Activated T-cell treated with anti-CD3 and anti-CD28 coated beads, Interleukin-2, amount 50 U/mL, for 24 hours (primary cell): ENCODE data around the gene PTH2.

ENCODE experiments used
- DNase-seq: peaks from one replicate; pipeline ENCODE4 v3.0.0-alpha.2; 2020
- H3K27ac Mint-ChIP-seq: 2 replicates; pipeline ENCODE4 v1.8.0; 2020; ENCODE audit warnings: mild to moderate bottlenecking, mixed read lengths
- H3K27me3 Mint-ChIP-seq: 2 replicates; pipeline ENCODE4 v1.8.0; 2020; ENCODE audit warnings: mixed read lengths
- H3K36me3 Mint-ChIP-seq: 2 replicates; pipeline ENCODE4 v1.8.0; 2020; ENCODE audit warnings: low read depth, mixed read lengths
- H3K4me1 Mint-ChIP-seq: 2 replicates; pipeline ENCODE4 v1.8.0; 2020; ENCODE audit warnings: low read depth, mixed read lengths
- H3K4me3 Mint-ChIP-seq: 2 replicates; pipeline ENCODE4 v1.8.0; 2020; ENCODE audit warnings: mild to moderate bottlenecking, moderate library complexity, mixed read lengths
- H3K9me3 Mint-ChIP-seq: 2 replicates; pipeline ENCODE4 v1.8.0; 2020; ENCODE audit warnings: mixed read lengths

Gene PTH2

DNA sequence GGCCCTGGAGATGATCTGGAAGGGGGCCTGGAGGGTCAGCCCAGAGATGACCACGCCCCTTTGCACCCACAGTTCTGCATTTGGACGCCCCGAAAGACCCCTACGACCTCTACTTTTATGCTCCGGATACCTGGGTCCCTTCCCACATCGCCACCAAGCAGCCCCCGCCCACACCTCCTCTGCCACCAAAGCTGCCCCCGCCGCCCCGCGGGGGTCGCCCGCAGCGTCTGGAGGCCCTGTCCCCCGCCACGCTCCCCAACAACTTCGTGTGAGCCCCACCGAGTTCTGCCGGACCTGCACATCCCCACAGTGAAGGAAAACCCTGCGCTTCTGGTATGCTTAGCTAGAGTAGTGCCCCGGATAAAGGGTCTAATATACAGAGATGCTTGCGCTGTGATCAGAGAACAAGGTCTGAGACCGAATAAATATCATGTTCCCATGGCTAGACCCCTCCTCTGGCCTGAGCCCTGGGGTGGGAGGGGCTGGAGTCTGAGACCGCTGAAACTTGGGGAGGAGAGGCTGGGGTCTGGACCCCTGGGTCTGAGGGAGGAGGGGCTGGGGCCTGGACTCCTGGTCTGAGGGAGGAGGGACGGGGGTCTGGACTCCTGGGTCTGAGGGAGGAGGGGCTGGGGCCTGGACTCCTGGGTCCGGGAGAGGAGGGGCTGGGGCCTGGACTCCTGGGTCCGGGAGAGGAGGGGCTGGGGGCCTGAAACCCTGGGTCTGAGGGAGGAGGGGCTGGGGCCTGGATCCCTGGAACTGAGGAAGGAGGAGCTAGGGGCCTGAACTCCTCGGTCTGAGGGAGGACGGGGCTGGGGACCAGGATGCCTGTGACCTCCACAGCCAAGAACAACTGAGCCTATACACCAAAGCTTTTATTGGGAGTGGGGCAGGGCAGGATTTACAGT, 5.6 kb upstream of the PTH2 start:
- DNase-seq, result no peak
- Mint-ChIP-seq H3K36me3 (no peaks in the 10 kb centered on the region), H3K4me3 (no peak overlapping the region), H3K4me1 (peaks cover 43% of the 10 kb centered on the region), H3K9me3 (no peaks in the 10 kb centered on the region), H3K27me3 (peaks cover 93% of the 10 kb centered on the region), H3K27ac (no peak overlapping the region)

DNA sequence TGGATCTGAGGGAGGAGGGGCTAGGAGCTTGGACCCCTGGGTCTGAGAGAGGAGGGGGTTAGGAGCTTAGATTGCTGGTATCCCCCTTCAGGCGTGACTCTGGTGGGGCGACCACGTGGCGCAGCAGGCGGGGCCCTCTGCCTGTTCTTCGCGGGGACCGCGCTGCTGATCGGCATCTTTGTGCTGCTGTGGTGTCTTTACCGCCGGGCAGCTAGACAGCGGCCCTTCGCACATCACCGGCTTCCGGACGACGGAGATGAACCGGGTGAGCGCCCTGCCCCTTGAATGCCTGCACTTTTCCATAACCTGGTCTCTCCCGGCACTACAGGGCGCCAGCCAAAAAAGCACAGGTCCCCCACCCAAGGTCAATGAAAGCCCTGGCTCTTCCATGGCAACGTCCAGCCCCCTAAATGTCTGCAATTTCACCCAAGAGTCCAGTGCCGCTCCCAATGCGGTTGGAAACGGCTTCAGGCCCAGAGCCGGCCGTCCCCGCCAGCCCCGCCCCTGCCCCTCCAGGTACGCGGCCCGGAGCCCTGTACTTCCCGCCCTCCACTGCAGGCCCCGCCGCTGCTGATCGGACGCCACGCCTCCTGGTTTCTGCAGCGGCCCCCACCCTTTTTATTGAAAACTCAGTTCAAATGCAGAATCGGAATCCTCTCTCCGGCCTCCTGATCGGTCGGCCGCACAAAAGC, 4.8 kb upstream of the PTH2 start:
- peaks cover 43% of the 10 kb centered on the region for H3K4me1 Mint-ChIP-seq
- no peaks in the 10 kb centered on the region for H3K36me3 Mint-ChIP-seq
- peaks cover 92% of the 10 kb centered on the region for H3K27me3 Mint-ChIP-seq
- H3K9me3 Mint-ChIP-seq, result no peaks in the 10 kb centered on the region
- no peak for DNase-seq
- no peak overlapping the region for H3K27ac Mint-ChIP-seq
- H3K4me3 Mint-ChIP-seq, result peak overlapping the region; percentile 43

DNA sequence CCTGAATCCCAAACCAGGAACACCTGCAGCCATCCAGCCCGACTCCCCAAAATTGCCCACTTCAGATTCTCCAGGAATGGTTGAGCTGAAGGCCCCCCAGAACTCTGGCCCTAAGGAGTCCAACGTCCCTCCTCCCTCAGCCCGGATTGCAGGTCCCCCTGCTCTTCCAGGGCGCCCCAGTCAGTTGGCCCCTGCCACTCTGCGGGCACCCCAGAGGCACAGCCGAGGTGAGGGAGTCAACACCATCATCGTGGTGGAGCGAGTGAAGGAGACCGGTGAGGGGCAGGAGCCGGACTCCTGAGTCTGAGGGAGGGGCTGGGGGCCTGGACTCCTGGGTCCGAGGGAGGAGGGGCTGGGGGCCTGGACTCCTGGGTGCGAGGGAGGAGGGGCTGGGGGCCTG, 4.1 kb upstream of the PTH2 start:
- Mint-ChIP-seq H3K4me1 (peaks cover 44% of the 10 kb centered on the region), H3K9me3 (no peaks in the 10 kb centered on the region)

DNA sequence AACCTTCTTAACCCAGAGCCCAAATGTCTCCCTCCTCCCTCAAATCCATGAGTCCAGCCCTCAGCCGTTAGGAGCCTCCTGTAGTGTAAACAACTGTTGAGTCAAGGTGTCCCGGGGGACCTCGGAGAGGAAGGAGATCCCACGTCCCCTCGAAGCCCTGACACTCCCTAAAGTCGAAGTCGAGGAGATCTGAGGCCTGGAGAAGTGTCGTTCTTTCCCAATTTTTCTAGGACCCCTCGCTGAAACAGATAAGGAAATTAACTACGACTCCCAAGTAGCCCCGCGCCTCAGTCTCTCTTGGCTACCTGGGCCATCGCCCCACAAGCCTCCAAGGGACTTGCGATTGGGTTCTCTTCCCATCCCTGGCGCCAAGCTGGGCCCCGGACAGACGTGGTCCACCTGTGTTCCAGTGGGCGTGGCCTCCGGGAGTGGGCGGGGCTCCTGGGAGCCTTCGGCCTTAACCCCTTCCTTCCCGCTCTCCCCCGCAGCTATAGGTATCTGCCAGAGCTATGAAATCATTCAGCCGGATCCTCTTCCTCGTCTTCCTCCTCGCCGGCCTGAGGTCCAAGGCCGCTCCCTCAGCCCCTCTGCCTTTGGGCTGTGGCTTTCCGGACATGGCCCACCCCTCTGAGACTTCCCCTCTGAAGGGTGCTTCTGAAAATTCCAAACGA, 2.8 kb upstream of the PTH2 start:
- Mint-ChIP-seq H3K27me3 (peaks cover 92% of the 10 kb centered on the region), H3K4me3 (no peak overlapping the region)
- DNase-seq, result peak; percentile 59

More for the DNA sequence above, 4.1 kb upstream of the PTH2 start:
- Mint-ChIP-seq H3K27me3 (peaks cover 91% of the 10 kb centered on the region), H3K4me3 (no peak overlapping the region), H3K36me3 (no peaks in the 10 kb centered on the region), H3K27ac (no peak overlapping the region)
- no peak for DNase-seq

DNA sequence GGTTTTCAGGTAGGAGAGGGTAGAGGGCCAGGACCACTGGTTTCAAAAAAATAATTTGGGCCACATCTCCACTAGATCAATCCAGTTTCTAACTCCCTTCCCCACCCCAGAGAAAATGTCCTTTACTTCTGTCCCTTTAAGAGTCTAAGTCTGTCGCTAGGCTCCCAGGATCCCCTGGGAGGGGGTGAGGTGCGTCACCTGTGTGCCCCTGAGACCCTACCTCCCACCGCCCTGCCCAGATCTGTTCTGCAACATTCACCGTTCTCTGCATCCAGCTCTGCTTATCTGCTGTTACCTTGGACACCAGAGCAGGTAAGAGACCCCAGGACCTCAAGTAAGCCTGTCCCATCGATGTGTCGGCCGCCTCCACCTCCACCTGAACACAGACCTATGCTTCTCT, 1.9 kb upstream of the PTH2 start, which contains the start of gene GFY:
Gene GFY (plus strand): TSS at position 211 of the 400 bp plus-strand sequence. CDS start 1,043 bp downstream, outside the sequence.
- Mint-ChIP-seq H3K4me3 (no peak within 1 kb of the TSS), H3K27me3 (peaks cover 92% of the 10 kb centered on the region)
- no peak for DNase-seq

More for the DNA sequence above, 2.8 kb upstream of the PTH2 start:
- no peaks in the 10 kb centered on the region for H3K9me3 Mint-ChIP-seq
- no peaks in the 10 kb centered on the region for H3K36me3 Mint-ChIP-seq
- H3K4me1 Mint-ChIP-seq, result peaks cover 48% of the 10 kb centered on the region
- H3K27ac Mint-ChIP-seq, result no peak overlapping the region

DNA sequence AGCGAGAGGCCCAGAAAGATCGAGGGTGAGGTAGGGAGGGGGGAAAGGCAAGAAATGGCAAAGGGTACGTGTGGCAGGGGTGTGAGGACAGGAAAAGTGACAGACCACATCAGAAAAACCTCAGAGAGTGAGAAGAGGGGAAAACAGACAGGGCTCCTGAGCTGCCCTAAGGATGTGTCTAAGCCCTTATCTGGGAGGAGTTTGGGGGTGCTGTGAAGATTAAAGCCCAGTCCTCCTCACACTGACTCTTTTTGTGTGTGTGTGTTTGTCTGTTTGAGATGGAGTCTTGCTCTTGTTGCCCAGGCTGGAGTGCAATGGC, 703 bp upstream of the PTH2 start:
- peaks cover 48% of the 10 kb centered on the region for H3K4me1 Mint-ChIP-seq
- no peak overlapping the region for H3K4me3 Mint-ChIP-seq
- H3K9me3 Mint-ChIP-seq, result no peaks in the 10 kb centered on the region
- no peak overlapping the region for H3K27ac Mint-ChIP-seq
- no peak for DNase-seq
- H3K36me3 Mint-ChIP-seq, result no peaks in the 10 kb centered on the region
- peaks cover 92% of the 10 kb centered on the region for H3K27me3 Mint-ChIP-seq

More for the DNA sequence above, 1.9 kb upstream of the PTH2 start, which contains the start of gene GFY:
- H3K36me3 Mint-ChIP-seq, result no peaks in the 10 kb centered on the region
- H3K27ac Mint-ChIP-seq, result no peak within 1 kb of the TSS
- peaks cover 51% of the 10 kb centered on the region for H3K4me1 Mint-ChIP-seq
- H3K9me3 Mint-ChIP-seq, result no peaks in the 10 kb centered on the region

DNA sequence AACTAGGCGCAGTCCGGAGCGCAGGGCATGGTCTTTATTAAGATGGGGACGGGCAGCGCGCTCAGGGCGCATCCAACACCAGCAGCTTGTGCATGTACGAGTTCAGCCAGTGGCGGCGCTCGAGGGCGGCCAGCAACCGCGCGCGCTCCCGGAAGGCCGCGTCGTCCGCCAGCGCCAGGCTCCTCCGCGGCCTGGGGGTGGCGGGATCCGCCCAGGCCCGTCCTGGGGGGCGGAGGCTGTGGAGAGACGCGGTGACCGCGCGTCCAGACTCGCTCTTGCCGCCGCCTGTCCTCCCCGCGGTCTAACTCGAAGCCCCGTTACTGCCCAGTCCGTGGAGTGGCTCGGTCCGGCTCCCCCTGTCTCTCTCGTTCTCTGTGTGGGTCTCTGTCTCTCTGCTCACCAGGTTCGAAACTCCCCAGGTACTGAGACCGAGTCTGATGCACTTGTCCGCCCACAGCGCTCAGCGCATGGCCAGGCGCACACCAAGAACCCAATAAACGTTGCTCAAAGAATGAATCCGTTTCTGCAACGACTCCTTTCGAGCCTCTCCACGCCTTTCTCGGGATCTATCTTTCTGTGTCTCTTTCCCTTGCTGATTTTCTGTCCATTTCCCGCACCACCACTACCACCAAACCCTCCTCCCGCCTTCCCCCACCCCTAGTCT, 702 bp downstream of the PTH2 start:
- peak; percentile 61 for DNase-seq
- Mint-ChIP-seq H3K36me3 (no peaks in the 10 kb centered on the region), H3K4me3 (peak overlapping the region; percentile 57), H3K27me3 (peaks cover 91% of the 10 kb centered on the region), H3K27ac (no peak overlapping the region), H3K9me3 (no peaks in the 10 kb centered on the region), H3K4me1 (peaks cover 37% of the 10 kb centered on the region)

DNA sequence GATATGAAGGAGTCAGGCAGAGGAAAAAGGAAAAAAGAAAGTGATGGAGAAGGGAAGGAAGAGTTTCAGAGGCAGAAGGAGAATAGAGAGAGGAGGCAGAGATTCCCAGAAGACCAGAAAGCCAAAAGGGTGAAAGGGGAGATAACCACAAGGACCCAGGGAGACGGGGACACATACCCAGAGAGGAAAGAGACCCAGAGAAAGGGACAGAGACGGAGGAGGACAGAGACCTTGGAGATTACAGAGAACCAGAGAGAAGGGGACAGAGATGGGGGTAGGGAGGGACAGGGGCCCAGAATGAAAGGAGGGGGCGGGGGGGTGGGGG, 1.4 kb downstream of the PTH2 start:
- H3K27ac Mint-ChIP-seq, result no peak overlapping the region
- H3K4me3 Mint-ChIP-seq, result no peak overlapping the region
- H3K27me3 Mint-ChIP-seq, result peaks cover 87% of the 10 kb centered on the region
- no peak for DNase-seq
- H3K9me3 Mint-ChIP-seq, result no peaks in the 10 kb centered on the region
- no peaks in the 10 kb centered on the region for H3K36me3 Mint-ChIP-seq
- H3K4me1 Mint-ChIP-seq, result peaks cover 34% of the 10 kb centered on the region

DNA sequence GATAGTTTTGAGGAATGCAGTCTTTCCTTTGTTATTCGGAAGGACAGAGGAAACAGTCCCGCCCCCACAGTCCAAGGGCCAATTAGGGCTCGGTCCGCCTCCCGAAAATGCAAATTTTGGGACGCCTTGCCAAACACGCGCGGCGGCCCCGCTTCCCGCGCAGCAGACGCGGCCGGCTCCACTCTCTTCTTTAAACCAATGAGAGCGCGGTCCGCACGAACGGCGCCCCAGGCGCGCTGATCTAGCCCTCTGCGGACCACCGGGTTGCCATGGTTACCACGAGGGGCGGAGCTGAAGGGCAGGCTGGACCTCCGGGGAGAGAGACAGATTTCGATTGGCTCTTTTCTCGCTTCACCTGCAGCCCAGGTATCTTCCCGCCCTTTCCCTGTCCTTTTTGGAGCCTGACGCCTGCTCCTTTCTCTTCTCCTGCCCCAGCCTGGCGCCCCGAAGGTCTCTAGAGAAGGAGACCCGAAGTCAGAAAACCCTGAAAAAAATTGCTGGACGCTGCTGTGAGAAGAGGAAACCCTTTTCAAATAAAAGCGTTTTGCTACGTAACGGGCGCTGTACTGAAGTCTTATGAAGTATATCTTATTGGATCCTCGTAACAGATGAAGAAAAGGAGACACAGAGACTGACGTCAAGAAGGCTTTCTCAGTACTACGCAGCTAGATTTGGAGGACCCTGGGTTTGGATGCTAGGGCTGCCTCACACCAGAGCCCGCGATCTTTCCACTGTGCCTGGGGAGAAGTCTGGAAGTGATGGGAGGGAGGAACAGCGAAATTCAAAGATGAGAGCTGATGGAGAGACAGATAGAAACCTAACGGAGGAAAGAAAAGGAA, 2.0 kb downstream of the PTH2 start:
- peaks cover 81% of the 10 kb centered on the region for H3K27me3 Mint-ChIP-seq
- peak; percentile 55 for DNase-seq
- peaks cover 31% of the 10 kb centered on the region for H3K4me1 Mint-ChIP-seq
- peak overlapping the region; percentile 8 for H3K4me3 Mint-ChIP-seq
- no peaks in the 10 kb centered on the region for H3K9me3 Mint-ChIP-seq
- H3K36me3 Mint-ChIP-seq, result no peaks in the 10 kb centered on the region
- no peak overlapping the region for H3K27ac Mint-ChIP-seq

DNA sequence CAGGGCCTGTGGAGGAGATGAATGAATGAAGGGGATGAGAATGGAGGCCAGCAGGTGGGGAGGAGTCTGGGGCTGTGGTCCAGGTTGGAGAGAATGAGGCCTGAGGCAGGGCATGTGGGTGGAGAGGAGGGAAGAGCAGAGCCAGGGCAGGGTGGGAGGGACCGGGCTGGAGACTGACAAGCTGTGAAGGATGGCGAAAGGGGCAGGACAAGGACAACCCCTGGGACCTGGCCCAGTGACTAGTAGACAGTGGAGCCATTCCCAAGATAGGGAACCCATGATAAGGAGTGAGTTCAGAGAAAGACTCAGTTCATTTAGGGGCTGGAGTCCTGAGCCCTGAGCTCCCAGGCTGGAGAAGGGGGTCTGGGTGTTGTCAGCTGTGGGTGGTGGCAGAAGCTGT, 3.0 kb downstream of the PTH2 start:
- H3K27ac Mint-ChIP-seq, result no peak overlapping the region
- H3K4me3 Mint-ChIP-seq, result no peak overlapping the region
- peaks cover 30% of the 10 kb centered on the region for H3K4me1 Mint-ChIP-seq
- no peak for DNase-seq
- peaks cover 71% of the 10 kb centered on the region for H3K27me3 Mint-ChIP-seq
- H3K9me3 Mint-ChIP-seq, result no peaks in the 10 kb centered on the region
- H3K36me3 Mint-ChIP-seq, result no peaks in the 10 kb centered on the region

DNA sequence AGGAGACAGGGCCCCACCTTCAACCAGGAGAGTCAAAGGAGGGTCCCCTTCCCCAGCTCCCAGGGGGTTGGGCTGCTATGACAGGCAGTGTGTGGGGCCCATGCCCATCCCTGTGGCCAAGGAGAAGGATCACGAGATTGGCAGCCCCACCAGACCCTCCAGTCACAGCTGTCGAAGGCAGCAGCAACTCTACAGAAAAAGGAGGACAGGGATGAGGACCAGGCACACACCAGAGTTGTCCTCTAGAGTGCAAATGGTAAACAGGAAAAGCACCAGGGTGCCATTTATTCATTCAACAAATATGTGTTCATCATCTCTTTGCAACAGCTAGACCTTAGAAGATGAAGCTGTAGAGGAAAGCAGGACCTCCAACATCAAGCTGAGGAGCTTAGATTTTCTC, 4.1 kb downstream of the PTH2 start:
- peaks cover 29% of the 10 kb centered on the region for H3K4me1 Mint-ChIP-seq
- H3K4me3 Mint-ChIP-seq, result no peak overlapping the region
- H3K27me3 Mint-ChIP-seq, result peaks cover 62% of the 10 kb centered on the region
- DNase-seq, result no peak
- H3K27ac Mint-ChIP-seq, result no peak overlapping the region
- no peaks in the 10 kb centered on the region for H3K9me3 Mint-ChIP-seq
- no peaks in the 10 kb centered on the region for H3K36me3 Mint-ChIP-seq

DNA sequence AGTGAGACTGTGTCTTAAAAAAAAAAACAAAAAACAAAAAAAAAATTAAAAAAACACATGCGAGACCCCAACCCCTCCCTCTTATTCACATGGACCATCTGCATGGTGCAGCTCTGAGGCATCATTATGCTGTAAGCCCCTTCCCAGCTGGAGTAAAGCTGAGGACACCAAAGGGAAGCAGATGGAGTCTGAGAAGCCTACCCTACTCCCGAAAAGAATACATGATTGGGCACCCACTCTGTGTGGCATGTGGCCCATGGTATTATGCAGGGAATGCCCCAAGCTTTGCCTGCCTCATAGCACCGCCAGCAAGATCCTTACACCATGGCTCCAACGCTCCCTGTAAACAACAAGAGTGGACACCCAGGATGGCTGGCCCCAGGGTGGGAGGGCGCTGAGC, 4.7 kb downstream of the PTH2 start:
- no peaks in the 10 kb centered on the region for H3K36me3 Mint-ChIP-seq
- no peak overlapping the region for H3K4me3 Mint-ChIP-seq
- H3K27ac Mint-ChIP-seq, result no peak overlapping the region
- peaks cover 55% of the 10 kb centered on the region for H3K27me3 Mint-ChIP-seq
- peaks cover 22% of the 10 kb centered on the region for H3K4me1 Mint-ChIP-seq
- no peaks in the 10 kb centered on the region for H3K9me3 Mint-ChIP-seq
- DNase-seq, result no peak

DNA sequence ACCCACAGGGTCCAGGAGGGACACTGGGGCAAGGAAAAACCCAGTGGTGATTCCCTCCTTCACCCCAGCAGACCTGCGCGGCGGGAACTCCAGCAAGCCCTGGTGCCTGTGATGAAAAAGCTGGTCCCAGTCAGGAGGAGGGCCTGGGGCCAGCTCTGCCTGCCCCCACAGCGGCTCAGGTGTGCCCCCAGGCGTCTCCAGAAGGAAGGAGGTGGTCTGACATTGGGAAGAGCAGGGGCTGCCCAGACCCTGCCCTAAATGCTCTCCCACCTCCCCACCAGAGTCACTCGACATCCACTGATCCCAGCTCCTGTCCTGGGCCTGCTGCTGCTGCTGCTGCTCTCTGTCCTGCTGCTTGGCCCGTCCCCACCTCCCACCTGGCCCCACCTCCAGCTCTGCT, 6.2 kb downstream of the PTH2 start:
- H3K4me3 Mint-ChIP-seq, result no peak overlapping the region
- peaks cover 16% of the 10 kb centered on the region for H3K4me1 Mint-ChIP-seq

DNA sequence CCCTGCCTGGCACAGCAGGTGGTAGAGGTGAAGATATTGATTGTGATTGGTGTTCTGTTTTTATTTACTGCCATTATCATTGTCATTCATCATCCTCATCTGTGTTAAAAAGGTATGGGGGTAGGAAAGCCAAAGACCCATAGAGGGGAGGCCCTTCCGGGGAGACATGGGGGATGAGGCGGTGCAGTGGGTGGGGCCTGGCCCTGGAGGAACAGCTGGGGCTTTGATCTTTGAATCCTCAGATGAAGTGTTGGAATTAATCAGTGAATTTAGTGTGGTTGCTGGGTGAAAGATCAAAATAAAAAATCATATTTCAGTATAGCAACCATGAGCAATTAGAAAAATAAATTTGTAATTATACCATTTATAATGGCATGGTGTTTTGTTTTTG, 7.4 kb downstream of the PTH2 start:
- Mint-ChIP-seq H3K27me3 (peaks cover 32% of the 10 kb centered on the region), H3K36me3 (no peaks in the 10 kb centered on the region), H3K27ac (no peak overlapping the region), H3K4me1 (peaks cover 17% of the 10 kb centered on the region), H3K9me3 (no peaks in the 10 kb centered on the region), H3K4me3 (no peak overlapping the region)
- DNase-seq, result no peak

More for the DNA sequence above, 6.2 kb downstream of the PTH2 start:
- Mint-ChIP-seq H3K27ac (no peak overlapping the region), H3K36me3 (no peaks in the 10 kb centered on the region), H3K27me3 (peaks cover 45% of the 10 kb centered on the region), H3K9me3 (no peaks in the 10 kb centered on the region)
- DNase-seq, result no peak
